NCI-H345 (cell line): ENCODE results near the gene UBE2G2.

Experiments
- DNase-seq: peaks from one replicate; lab custom pipeline; 2025; lab: John Stamatoyannopoulos, UW

UBE2G2 gene

DNA sequence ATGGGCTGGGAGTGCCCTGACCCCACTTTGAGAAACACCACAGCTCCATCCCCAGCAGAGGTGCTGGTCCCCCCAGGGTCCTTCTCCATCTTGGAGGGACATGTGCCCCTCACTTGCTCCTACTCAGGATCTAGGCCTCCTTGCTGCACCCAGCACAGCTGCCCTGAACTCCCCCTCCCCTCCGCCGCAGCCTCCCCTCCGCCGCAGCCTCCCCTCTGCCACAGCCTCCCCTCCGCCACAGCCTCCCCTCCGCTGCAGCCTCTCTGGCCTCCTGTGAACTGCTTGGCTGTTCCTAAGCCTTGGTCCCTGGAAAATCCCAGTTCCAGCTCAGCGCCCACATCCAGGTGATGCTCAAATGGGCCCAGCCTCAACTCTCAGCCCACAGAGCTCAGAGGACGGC lies 74.3 kb downstream of the UBE2G2 start:
- no peak for DNase-seq

DNA sequence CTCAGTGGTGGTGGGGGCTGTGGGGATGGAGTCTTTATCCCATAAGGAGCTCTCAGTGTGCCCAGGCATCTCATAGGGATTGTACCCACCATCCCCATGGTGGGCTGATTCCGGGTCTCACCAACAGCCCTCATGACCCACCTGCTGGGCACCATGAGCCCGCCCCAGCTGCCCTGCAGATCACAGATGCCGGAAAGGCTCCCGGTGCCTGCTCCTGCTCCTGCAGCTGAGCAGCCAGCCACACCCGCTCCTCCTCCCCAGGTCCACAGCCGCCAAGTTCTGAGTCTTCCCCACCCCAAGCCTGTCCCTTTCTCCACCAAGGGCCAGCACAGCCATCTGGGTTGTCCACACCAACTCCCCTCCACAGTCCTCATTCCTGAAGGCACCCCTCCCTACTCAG lies 74.8 kb downstream of the UBE2G2 start:
- no peak for DNase-seq

DNA sequence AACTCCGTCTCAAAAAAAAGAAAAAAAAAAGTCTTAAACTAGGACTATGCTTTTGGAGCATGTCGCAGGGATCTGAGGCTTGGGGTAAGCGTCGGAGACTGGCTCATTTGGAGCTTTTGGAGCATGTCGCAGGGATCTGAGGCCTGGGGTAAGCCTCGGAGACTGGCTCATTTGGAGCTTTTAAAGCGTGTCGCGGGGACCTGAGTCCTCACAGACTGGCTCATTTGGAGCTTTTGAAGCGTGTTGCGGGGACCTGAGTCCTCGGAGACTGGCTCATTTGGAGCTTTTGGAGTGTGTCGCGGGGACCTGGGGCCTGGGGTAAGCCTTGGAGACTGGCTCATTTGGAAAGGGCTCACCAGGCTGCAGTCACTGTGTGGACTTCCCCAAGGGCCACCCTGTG lies 76.7 kb downstream of the UBE2G2 start:
- DNase-seq = no peak

DNA sequence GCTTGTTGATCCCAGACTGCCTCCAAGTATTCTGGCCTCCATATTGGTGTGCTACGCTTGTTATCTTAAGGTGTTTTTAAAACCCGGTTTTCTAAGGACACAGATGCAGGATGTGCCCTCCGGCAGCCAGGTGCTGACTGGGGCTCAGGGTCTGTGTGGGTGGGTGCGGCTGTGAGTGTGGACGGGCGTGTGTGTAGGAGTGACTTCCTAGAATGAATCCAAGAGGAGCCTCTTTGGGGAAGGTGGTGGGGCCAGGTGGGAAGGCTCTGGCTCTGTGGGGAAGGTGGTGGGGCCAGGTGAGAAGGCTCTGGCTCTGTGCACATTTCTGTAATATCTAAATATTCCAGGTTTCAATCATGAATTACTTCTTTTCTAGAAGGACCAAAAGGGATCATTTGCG lies 77.4 kb downstream of the UBE2G2 start:
- no peak for DNase-seq

DNA sequence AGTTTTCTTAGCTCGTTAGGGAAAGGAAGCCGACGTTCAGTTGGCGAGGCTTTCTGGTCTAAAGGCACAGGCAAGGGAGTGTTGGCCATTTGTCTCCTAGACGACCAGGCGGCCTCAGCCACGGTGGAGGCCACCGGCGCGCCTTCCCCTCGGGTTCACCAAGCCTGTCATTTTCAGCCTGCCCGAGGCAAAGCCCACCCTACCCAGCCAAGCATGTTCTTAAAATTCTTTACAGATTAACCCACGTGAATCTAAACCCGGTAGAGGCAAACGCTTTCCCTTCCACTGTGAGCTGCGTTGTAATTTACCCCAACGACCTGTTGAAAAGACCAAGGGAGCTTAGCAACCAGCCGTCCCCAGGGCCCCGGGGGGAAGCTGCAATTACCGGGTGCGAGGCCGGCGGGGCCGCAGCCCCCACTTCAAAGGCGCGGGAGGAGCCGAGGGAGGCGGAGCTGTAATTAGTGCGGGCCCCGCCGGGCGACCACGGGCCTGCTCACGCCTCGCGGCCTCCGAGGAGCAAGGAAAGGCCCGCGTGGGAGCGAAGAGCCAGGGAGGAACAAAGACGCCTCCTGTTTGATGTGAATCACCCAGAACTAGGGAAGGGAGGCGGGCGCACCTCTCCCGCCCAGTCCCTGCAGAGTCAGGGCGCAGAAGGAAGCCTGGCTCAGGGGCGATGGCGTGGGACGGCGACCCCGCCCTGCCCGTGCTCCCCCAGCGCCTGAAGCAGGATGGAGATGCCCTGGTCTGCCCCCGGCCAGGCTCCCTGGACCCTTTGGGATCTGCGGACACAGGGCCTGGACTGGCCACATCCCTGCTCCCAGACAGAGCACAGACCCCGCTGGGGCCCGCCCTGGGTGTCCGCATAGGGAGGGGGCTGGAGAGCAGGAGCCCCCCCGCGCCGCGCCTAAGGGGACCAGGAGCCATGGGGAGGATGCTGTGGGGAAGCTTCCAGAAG lies 78.2 kb downstream of the UBE2G2 start:
- no peak for DNase-seq

DNA sequence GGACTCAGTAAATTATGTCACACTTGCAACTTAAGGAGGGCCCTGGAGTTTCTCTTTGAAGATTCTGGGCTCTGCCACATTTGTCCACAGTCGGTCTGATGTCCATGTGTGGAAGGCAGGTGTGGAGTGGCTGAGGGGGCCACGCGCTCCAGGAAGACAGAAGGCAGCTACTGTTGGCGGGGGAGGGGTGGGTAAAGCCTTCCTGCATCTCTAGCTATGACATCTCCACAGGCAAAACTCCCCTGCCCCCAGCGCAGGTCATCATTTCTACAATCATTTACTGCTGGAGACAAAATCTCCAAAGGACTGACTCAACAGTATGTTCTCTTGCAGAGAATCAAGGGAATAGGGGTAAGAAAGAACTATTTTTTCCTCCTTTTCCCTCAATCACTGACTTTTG lies 78.9 kb downstream of the UBE2G2 start:
- no peak for DNase-seq

DNA sequence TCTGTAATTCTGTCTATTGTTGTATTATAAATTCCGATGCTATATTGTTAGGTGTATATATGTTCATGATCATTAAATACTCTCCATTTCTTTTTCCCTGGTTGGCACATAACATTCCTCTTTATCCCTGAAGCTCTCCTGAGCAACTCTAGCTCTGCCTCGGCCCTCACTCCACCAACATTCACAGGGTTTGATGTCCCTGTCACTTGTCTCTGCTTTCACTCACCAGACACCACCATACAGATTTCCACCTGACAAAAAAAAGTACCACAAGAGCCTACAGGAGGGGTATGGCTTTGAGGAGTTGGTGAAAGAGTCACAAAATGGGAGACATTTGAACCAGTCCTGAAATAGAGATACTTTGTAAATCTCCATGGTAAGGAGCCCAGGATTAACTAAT lies 81.5 kb downstream of the UBE2G2 start:
- DNase-seq = no peak
